ENCODE data around the gene GAA. TPM values are rescaled to one million over a fixed set of nuclear protein-coding genes. Genes with fewer than 3 reads are reported as not detected.

Gene GAA
- total and polyA plus RNA-seq, 2 of the 8 experiments (the other 6 are each of a cell fraction or from before 2014, with no cell fraction given): 14.8 to 30.0 TPM

DNA sequence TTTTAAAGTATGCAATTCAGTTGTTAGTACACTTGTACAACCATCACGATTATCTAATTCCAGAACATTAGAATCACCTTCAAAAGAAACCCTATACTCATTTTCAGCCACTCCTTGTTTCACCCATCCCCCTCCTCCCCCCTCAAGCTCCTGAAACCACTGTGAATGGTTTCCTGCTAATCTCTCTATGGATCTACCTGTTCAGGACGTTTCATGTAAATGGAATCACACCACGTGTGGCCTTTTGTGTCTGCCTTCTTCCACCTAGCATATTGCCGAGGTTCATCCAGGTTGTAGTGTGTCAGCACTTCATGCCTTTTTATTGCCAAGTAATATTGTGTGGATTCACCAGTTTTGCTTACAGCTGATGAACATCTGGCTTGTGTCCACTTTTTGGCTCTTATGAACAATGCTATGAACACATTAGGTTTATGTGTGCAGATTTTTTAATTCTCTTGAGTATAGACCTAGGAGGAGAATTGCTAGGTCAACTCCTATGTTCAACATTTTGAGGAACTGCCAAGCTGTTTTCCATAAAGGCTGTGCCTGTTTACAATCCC is 27.7 kb downstream of the GAA start (continued):
- no peak for TF ChIP-seq EP300 (IDR thresholded peaks at IDR 0.05; ENCODE audit: borderline replicate concordance in 1 of 2, low read depth in 2 of 2, low read length in 2 of 2)
- no peak for TF ChIP-seq CBX8 (IDR thresholded peaks at IDR 0.05; ENCODE audit: borderline replicate concordance, low read depth, low read length)
- TF ChIP-seq CEBPB (IDR thresholded peaks at IDR 0.05; ENCODE audit: low read depth, low read length): no peak
- no peak for TF ChIP-seq PHF8 (conservative IDR thresholded peaks at IDR 0.05; ENCODE audit: low read depth, low read length)
